ENCODE measurements around the gene USP22.

Gene USP22

GRCh38 chr17:21019976-21020586, 22.7 kb downstream of the USP22 start:
- no peak for DNase-seq (ENCODE audit: low read depth in 2 of 2)

- no peak for DNase-seq (ENCODE audit: low read depth in 2 of 2)
These were observed 23.9 kb downstream of the USP22 start for GRCh38 chr17:21018894-21019293.

- DNase-seq (ENCODE audit: low read depth in 2 of 2): no peak
These were observed 24.9 kb downstream of the USP22 start for GRCh38 chr17:21017861-21018260.

- no peak for DNase-seq (ENCODE audit: low read depth in 2 of 2)
These were observed 25.6 kb downstream of the USP22 start for GRCh38 chr17:21017256-21017655.

GRCh38 chr17:21016826-21017225, 26.0 kb downstream of the USP22 start:
- no peak for DNase-seq (ENCODE audit: low read depth in 2 of 2)

GRCh38 chr17:21015564-21015963, 27.2 kb downstream of the USP22 start:
- no peak for DNase-seq (ENCODE audit: low read depth in 2 of 2)

GRCh38 chr17:21014498-21014897, 28.3 kb downstream of the USP22 start:
- DNase-seq (ENCODE audit: low read depth in 2 of 2): no peak

- DNase-seq (ENCODE audit: low read depth in 2 of 2): no peak
These were observed 28.8 kb downstream of the USP22 start for GRCh38 chr17:21013983-21014382.

- DNase-seq (ENCODE audit: low read depth in 2 of 2): no peak
These were observed 30.1 kb downstream of the USP22 start for GRCh38 chr17:21012736-21013135.

GRCh38 chr17:21010705-21011596, 31.9 kb downstream of the USP22 start:
- DNase-seq (ENCODE audit: low read depth in 2 of 2): no peak

GRCh38 chr17:21008992-21009671, 33.7 kb downstream of the USP22 start:
- DNase-seq (ENCODE audit: low read depth in 2 of 2): no peak

- no peak for DNase-seq (ENCODE audit: low read depth in 2 of 2)
These were observed 34.5 kb downstream of the USP22 start for GRCh38 chr17:21008160-21008915.

- no peak for DNase-seq (ENCODE audit: low read depth in 2 of 2)
These were observed 35.2 kb downstream of the USP22 start for GRCh38 chr17:21007646-21008045.

GRCh38 chr17:21005803-21006202, 37.0 kb downstream of the USP22 start:
- no peak for DNase-seq (ENCODE audit: low read depth in 2 of 2)

- no peak for DNase-seq (ENCODE audit: low read depth in 2 of 2)
These were observed 37.4 kb downstream of the USP22 start for GRCh38 chr17:21005367-21005766.

- no peak for DNase-seq (ENCODE audit: low read depth in 2 of 2)
These were observed 38.5 kb downstream of the USP22 start for GRCh38 chr17:21004016-21004930.

GRCh38 chr17:21003007-21003621, 39.7 kb downstream of the USP22 start:
- DNase-seq (ENCODE audit: low read depth in 2 of 2): no peak

- no peak for DNase-seq (ENCODE audit: low read depth in 2 of 2)
These were observed 40.4 kb downstream of the USP22 start for GRCh38 chr17:21002309-21003006.

GRCh38 chr17:21001813-21002221, 41.0 kb downstream of the USP22 start:
- no peak for DNase-seq (ENCODE audit: low read depth in 2 of 2)

Measured in stimulated activated CD8-positive, alpha-beta memory T cell treated with anti-CD3 and anti-CD28 coated beads, Interleukin-7, amount 100 ng/mL, for 4 hours (primary cell).